OCI-LY7 (cell line): ENCODE results near the gene SLC6A16. TPM values are rescaled to one million over a fixed set of nuclear protein-coding genes. Genes with fewer than 3 reads are reported as not detected.
"Not testable (repeated sequence)": the region's sequence is repeated elsewhere in the genome, so short reads cannot be mapped to it uniquely, and the experiment has no call there.

Source experiments
- BruUV-seq: library from RNA; stranded (reverse); fragments of 400-500 nt; replicated peaks from 2 replicates; lab custom pipeline; 2021; lab: Mats Ljungman, UMichigan
- CTCF ChIA-PET: fragments of 300-600 bp; sonication (Branson Sonifier 250); formaldehyde crosslinking; loops from one replicate; lab custom pipeline; 2022; ENCODE audit warnings: antibody characterized with exemption; ENCODE audit not compliant: unreplicated experiment; lab: Charles Lee
- POLR2A ChIA-PET: fragments of 300-600 bp; sonication (Branson Sonifier 250); formaldehyde crosslinking; loops from one replicate; lab custom pipeline; 2022; ENCODE audit warnings: antibody characterized with exemption; lab: Charles Lee
- DNase-seq: peaks from one replicate; pipeline ENCODE4 v3.0.0-alpha.2; 2015; ENCODE audit warnings: low spot score
- H2AFZ ChIP-seq: fragments of 200-600 bp; sonication (generic), shearing (Covaris generic); 2 replicates; pipeline ENCODE4 v1.6.1; 2014; ENCODE audit warnings: mild to moderate bottlenecking, antibody characterized with exemption, low read length, moderate library complexity
- H3K27ac ChIP-seq: fragments of 200-600 bp; sonication (generic); 2 replicates; pipeline ENCODE4 v1.5.1; 2014; ENCODE audit warnings: mixed run types, low read depth, mild to moderate bottlenecking, moderate library complexity, low read length, inconsistent platforms; ENCODE audit not compliant: poor library complexity, severe bottlenecking
- H3K36me3 ChIP-seq: fragments of 200-600 bp; sonication (generic); 2 replicates; pipeline ENCODE4 v1.6.1; 2014; ENCODE audit warnings: mild to moderate bottlenecking, antibody characterized with exemption, low read length, moderate library complexity, mixed read lengths; ENCODE audit not compliant: insufficient read depth
- H3K4me1 ChIP-seq: fragments of 200-600 bp; sonication (generic); 2 replicates; pipeline ENCODE4 v1.5.1; 2014; ENCODE audit warnings: mild to moderate bottlenecking, low read length; ENCODE audit not compliant: insufficient read depth, poor library complexity, severe bottlenecking
- H3K4me2 ChIP-seq: fragments of 200-600 bp; sonication (generic); 2 replicates; pipeline ENCODE4 v1.6.1; 2014; ENCODE audit warnings: mild to moderate bottlenecking, low read length
- H3K4me3 ChIP-seq: fragments of 200-600 bp; sonication (generic); 2 replicates; pipeline ENCODE4 v1.5.1; 2014; ENCODE audit warnings: mild to moderate bottlenecking, low read depth, low read length; ENCODE audit not compliant: poor library complexity, severe bottlenecking
- H3K79me2 ChIP-seq: fragments of 200-600 bp; sonication (generic); 2 replicates; pipeline ENCODE4 v1.6.1; 2016; ENCODE audit warnings: low read depth, mild to moderate bottlenecking, low read length, moderate library complexity, mixed read lengths; ENCODE audit not compliant: insufficient read depth
- H3K9me2 ChIP-seq: fragments of 200-600 bp; sonication (generic); 2 replicates; pipeline ENCODE4 v1.6.1; 2016; ENCODE audit warnings: mild to moderate bottlenecking, low read length, mixed read lengths; ENCODE audit not compliant: insufficient read depth
- H3K9me3 ChIP-seq: fragments of 200-600 bp; sonication (generic); 2 replicates; pipeline ENCODE4 v1.6.1; 2014; ENCODE audit warnings: mild to moderate bottlenecking, mixed run types, low read length, mixed read lengths
- H4K20me1 ChIP-seq: fragments of 200-600 bp; sonication (generic); 2 replicates; pipeline ENCODE4 v1.6.1; 2014; ENCODE audit warnings: mild to moderate bottlenecking, antibody characterized with exemption, low read length, moderate library complexity, mixed read lengths; ENCODE audit not compliant: insufficient read depth
- EZH2phosphoT487 ChIP-seq: fragments of 200-600 bp; sonication (generic); IDR thresholded peaks from 2 replicates; pipeline ENCODE4 v1.6.1; 2018; ENCODE audit warnings: low read depth, borderline replicate concordance, mild to moderate bottlenecking, mixed run types, antibody characterized with exemption, low read length, moderate library complexity, mixed read lengths
- intact Hi-C: fragments of 100-400 bp; cut with micrococcal nuclease; formaldehyde crosslinking; loops from one replicate; pipeline ENCODE4 v1.10.0; 2022; ENCODE audit not compliant: unreplicated experiment
- total RNA-seq, 2 experiments: library from RNA; depleted of rRNA in 1 of 2; stranded (reverse); fragments of >200 nt in 1 of 2; shearing (Covaris generic) in 1 of 2; gene quantifications; 2 replicates each; pipeline ENCODE4 v1.2.3, GENCODE V29; 2014 to 2022
- TF ChIP-seq, protein P1 (sequence below): fragments of 200-600 bp; sonication (generic); conservative IDR thresholded peaks from 2 replicates; pipeline ENCODE4 v1.5.1; 2014; ENCODE audit warnings: mild to moderate bottlenecking, antibody characterized with exemption, low read length, moderate library complexity, mixed read lengths

SLC6A16 gene
- total RNA-seq, 2 experiments from 2014 or later = 2.8 to 15.8 TPM

DNA sequence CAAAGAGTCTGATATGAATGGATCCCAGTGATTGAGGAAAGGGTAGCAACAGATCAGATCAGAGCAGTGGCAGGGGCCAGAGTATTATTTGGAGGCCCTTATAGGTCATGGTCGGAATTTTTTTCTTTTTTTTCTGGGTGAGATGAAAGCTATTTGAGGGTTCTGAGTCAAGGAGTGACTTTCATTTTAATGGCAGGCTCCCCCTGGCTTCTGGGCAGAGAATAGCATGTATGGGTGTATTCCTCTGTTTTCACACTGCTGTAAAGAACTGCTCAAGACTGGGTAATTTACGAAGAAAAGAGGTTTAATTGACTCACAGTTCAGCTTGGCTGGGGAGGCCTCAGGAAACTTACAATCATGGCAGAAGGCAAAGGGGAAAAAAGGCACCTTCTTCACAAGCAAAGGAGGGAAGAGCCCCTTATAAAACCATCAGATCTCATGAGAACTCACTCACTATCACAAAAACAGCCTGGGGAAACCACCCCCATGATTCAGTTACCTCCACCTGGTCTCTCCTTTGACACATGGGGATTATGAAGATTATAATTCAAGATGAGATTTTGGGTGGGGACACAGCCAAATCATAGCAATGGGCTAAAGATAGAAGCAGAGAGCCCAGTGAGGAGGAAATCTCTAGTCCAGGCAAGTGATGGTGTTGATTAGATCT, 3.0 kb upstream of the SLC6A16 start:
- H3K9me2 ChIP-seq = no peaks in the 10 kb centered on the region
- ChIA-PET CTCF (no interaction called here), POLR2A (interaction anchor here (0.6 kb wide), 1 partner anchor 12 kb away, joined by 3 read pairs; no protein-coding TSS in a partner anchor)
- intact Hi-C loops = no loop called here
- BruUV-seq = TSS peak; percentile 24
- H3K4me3 ChIP-seq = peak overlapping the region; percentile 58
- H3K27ac ChIP-seq = peak overlapping the region; percentile 98
- DNase-seq = peak; percentile 87
- peaks cover 31% of the 10 kb centered on the region for H3K36me3 ChIP-seq
- H3K9me3 ChIP-seq = peaks cover 9% of the 10 kb centered on the region
- H2AFZ ChIP-seq = peak overlapping the region; percentile 42; the same call in 1 of the 2 replicates
- H4K20me1 ChIP-seq = no peaks in the 10 kb centered on the region
- H3K4me2 ChIP-seq = peak overlapping the region; percentile 59
- peaks cover 38% of the 10 kb centered on the region; the same call in 1 of the 2 replicates for H3K79me2 ChIP-seq
- peaks cover 87% of the 10 kb centered on the region for H3K4me1 ChIP-seq
- no peak for TF ChIP-seq EZH2phosphoT487
- TF ChIP-seq, protein P1, sequence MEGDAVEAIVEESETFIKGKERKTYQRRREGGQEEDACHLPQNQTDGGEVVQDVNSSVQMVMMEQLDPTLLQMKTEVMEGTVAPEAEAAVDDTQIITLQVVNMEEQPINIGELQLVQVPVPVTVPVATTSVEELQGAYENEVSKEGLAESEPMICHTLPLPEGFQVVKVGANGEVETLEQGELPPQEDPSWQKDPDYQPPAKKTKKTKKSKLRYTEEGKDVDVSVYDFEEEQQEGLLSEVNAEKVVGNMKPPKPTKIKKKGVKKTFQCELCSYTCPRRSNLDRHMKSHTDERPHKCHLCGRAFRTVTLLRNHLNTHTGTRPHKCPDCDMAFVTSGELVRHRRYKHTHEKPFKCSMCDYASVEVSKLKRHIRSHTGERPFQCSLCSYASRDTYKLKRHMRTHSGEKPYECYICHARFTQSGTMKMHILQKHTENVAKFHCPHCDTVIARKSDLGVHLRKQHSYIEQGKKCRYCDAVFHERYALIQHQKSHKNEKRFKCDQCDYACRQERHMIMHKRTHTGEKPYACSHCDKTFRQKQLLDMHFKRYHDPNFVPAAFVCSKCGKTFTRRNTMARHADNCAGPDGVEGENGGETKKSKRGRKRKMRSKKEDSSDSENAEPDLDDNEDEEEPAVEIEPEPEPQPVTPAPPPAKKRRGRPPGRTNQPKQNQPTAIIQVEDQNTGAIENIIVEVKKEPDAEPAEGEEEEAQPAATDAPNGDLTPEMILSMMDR = peak; percentile 83

DNA sequence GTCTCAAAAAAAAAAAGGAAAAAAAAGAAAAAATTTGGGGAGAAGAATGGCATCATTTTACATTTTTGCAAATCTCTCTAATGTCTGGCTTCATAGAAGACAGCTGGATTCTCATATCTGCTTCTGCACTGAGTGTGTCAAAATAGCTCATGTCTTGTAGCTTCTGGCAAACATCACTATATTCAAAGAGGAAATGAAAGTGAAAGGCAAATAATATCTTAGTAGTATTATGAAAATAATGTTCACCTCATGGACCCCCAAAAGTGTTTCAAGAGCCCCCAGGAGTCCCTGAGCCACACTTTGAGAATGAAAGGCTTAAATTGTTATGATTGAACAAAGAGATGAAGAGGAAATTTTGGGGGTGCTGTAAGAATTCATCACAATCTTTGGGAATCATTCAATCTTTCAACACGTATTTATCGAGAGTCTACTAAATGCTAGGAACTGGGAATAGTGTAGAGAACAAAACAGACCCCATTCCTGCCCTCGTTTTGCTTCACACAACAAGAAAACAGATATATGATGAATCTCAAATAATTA, 1.2 kb upstream of the SLC6A16 start:
- Histone ChIP-seq H3K9me2 (no peaks in the 10 kb centered on the region), H3K4me1 (peaks cover 69% of the 10 kb centered on the region), H3K27ac (peak overlapping the region; percentile 98), H3K4me3 (peak overlapping the region; percentile 54), H3K36me3 (peaks cover 49% of the 10 kb centered on the region), H2AFZ (peak overlapping the region; percentile 47; the same call in 1 of the 2 replicates), H3K4me2 (peak overlapping the region; percentile 59), H3K9me3 (peaks cover 24% of the 10 kb centered on the region), H4K20me1 (no peaks in the 10 kb centered on the region), H3K79me2 (peaks cover 29% of the 10 kb centered on the region; the same call in 1 of the 2 replicates)
- peak; percentile 91 for DNase-seq
- TSS peak; percentile 9 for BruUV-seq
- intact Hi-C loops = no loop called here
- CTCF ChIA-PET = interaction anchor here (1.3 kb wide), 1 partner anchor 65 kb away, joined by 3 read pairs; no protein-coding TSS in a partner anchor
- POLR2A ChIA-PET = interaction anchor here (0.7 kb wide), 2 partner anchors 8 to 12 kb away, joined by 3 to 8 read pairs; partner anchors contain the start of gene CD37
- no peak for TF ChIP-seq EZH2phosphoT487

DNA sequence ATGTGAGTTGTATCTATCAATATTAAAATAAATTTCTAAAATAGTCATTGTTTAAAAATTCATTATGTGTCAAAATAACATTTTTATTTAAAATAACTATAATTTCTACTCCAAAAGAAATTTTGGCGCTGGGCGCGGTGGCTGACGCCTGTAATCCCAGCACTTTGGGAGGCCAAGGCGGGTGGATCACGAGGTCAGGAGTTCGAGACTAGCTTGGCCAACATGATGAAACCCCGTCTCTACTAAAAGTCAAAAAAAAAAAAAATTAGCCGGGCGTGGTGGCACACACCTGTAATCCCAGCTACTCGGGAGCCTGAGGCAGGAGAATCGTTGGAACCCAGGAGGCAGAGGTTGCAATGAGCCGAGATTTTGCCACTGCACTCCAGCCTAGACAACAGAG, 765 bp upstream of the SLC6A16 start:
- H3K9me3 ChIP-seq = peaks cover 28% of the 10 kb centered on the region
- POLR2A ChIA-PET = interaction anchor here (0.7 kb wide), 2 partner anchors 9 to 12 kb away, joined by 3 to 8 read pairs; partner anchors contain the start of gene CD37
- H4K20me1 ChIP-seq, BruUV-seq, intact Hi-C loops, H3K9me2 ChIP-seq, DNase-seq: not testable (repeated sequence)
- peak overlapping the region; percentile 59 for H3K4me2 ChIP-seq
- CTCF ChIA-PET = interaction anchor here (1.3 kb wide), 1 partner anchor 66 kb away, joined by 3 read pairs; no protein-coding TSS in a partner anchor
- peaks cover 54% of the 10 kb centered on the region for H3K36me3 ChIP-seq
- peaks cover 24% of the 10 kb centered on the region; the same call in 1 of the 2 replicates for H3K79me2 ChIP-seq
- peak overlapping the region; percentile 26 for H3K4me3 ChIP-seq
- peak overlapping the region; percentile 47; the same call in 1 of the 2 replicates for H2AFZ ChIP-seq
- H3K4me1 ChIP-seq = peaks cover 65% of the 10 kb centered on the region
- peak overlapping the region; percentile 98 for H3K27ac ChIP-seq
